SU-DHL-6 (cell line): ENCODE results near the gene RHBDL2.

Experiments
- CTCF ChIP-seq: fragments of 200-600 bp; sonication (generic); IDR thresholded peaks from one replicate; pipeline ENCODE4 v1.5.1; 2017; ENCODE audit warnings: antibody characterized with exemption, mild to moderate bottlenecking, low read length, moderate library complexity; ENCODE audit not compliant: insufficient read depth, poor library complexity, severe bottlenecking
- EZH2phosphoT487 ChIP-seq: fragments of 200-600 bp; sonication (generic), shearing (Covaris generic); conservative IDR thresholded peaks from 2 replicates; pipeline ENCODE4 v1.6.1; 2018; ENCODE audit warnings: mild to moderate bottlenecking, antibody characterized with exemption, low read length, moderate library complexity, mixed read lengths

GRCh38 chr1:38875811-38876210, 65.8 kb downstream of the RHBDL2 start:
- TF ChIP-seq CTCF (no peak), EZH2phosphoT487 (no peak)
